Measurements from ENCODE around the gene PRR19.
"Not testable (repeated sequence)": the region's sequence is repeated elsewhere in the genome, so short reads cannot be mapped to it uniquely, and the experiment has no call there.

PRR19 gene

DNA sequence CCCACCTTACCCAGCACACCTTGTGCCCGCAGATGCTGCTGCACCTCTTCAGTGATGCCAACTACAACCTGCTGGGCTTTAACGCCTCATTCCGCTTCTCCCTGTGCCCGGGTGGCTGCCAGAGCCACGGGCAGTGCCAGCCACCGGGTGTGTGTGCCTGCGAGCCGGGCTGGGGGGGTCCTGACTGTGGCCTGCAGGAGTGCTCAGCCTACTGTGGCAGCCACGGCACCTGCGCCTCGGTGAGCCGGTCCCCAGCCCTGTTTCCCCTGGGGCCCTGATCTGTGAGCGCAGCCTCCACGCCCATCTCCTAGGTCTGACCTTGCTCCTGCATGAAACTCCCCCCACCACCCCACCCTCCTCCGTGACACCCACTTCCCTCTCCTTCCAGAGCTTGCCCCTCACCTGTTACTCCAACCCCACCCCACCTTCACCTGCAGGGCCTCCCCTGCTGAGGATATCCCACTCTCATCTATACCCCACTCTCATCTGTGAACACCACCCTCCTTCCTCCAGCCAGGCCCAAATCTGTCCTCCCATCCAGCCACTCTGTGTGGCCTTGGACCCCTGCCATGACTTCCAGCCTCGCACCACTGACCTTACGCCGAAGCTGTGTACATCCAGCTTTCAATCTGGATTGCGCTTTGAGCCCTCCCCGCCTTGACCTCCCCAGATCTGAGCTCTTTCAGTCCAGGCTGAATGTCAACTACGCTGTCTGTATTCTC lies 32.2 kb downstream of the PRR19 start:
- TF ChIP-seq, protein P1, sequence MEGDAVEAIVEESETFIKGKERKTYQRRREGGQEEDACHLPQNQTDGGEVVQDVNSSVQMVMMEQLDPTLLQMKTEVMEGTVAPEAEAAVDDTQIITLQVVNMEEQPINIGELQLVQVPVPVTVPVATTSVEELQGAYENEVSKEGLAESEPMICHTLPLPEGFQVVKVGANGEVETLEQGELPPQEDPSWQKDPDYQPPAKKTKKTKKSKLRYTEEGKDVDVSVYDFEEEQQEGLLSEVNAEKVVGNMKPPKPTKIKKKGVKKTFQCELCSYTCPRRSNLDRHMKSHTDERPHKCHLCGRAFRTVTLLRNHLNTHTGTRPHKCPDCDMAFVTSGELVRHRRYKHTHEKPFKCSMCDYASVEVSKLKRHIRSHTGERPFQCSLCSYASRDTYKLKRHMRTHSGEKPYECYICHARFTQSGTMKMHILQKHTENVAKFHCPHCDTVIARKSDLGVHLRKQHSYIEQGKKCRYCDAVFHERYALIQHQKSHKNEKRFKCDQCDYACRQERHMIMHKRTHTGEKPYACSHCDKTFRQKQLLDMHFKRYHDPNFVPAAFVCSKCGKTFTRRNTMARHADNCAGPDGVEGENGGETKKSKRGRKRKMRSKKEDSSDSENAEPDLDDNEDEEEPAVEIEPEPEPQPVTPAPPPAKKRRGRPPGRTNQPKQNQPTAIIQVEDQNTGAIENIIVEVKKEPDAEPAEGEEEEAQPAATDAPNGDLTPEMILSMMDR (conservative IDR thresholded peaks at IDR 0.05; ENCODE audit: low read depth), result no peak
- peak overlapping the region; percentile 14 for H3K27ac ChIP-seq
- ChIA-PET CTCF (no interaction called here), POLR2A (ENCODE audit: low non-redundant PET) (no interaction called here)
- DNase-seq (ENCODE audit: low spot score), result no peak

DNA sequence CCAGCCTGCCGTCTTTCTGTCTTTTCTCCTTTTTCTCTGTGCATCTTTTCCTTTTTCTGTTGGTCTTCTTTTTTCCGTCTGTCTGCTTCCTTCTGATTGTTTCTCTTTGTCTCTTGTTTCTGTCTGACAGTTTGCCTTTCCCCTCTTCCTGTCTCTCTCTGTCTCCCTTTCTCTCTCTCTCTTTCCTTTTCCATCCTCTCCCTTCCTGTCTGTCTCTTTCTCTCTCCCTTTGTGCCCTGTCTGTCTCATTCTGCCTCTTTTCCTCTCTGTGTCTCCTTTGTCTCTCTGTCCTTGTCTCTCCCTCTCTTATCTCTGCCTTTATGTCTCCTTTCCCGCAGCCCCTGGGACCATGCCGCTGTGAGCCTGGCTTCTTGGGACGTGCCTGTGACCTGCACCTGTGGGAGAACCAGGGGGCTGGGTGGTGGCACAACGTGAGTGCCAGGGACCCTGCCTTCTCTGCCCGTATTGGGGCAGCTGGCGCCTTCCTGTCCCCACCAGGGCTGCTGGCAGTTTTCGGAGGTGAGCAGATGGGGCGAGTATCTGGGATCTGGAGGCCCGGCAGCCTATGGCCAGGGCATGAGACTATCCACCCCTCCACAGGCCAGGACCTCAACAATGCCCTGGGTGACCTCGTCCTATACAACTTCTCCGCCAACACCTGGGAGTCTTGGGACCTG lies 32.9 kb downstream of the PRR19 start:
- peak overlapping the region; percentile 23; the same call in 1 of the 2 replicates for H3K27ac ChIP-seq
- POLR2A ChIA-PET (ENCODE audit: low non-redundant PET), result no interaction called here
- TF ChIP-seq, protein P1 (conservative IDR thresholded peaks at IDR 0.05; ENCODE audit: low read depth), result no peak
- CTCF ChIA-PET, result no interaction called here
- no peak for DNase-seq (ENCODE audit: low spot score)

GRCh38 chr19:42335374-42335936 lies 33.5 kb downstream of the PRR19 start:
- TF ChIP-seq, protein P1 (conservative IDR thresholded peaks at IDR 0.05; ENCODE audit: low read depth), result no peak
- POLR2A ChIA-PET (ENCODE audit: low non-redundant PET), result no interaction called here
- H3K27ac ChIP-seq, result peak overlapping the region; percentile 23; the same call in 1 of the 2 replicates
- no peak for DNase-seq (ENCODE audit: low spot score)
- CTCF ChIA-PET, result no interaction called here

DNA sequence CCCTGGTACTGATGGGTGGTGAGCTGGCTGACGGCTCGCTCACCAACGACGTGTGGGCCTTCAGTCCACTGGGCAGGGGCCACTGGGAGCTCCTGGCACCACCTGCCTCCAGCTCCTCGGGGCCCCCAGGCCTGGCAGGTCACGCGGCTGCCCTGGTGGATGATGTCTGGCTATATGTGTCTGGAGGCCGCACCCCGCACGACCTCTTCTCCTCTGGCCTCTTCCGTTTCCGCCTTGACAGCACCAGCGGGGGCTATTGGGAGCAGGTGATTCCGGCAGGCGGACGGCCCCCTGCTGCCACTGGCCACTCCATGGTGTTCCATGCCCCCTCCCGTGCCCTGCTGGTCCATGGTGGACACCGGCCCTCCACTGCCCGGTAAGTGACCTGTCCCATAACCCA lies 34.0 kb downstream of the PRR19 start:
- H3K27ac ChIP-seq, result no peak overlapping the region
- TF ChIP-seq, protein P1 (conservative IDR thresholded peaks at IDR 0.05; ENCODE audit: low read depth), result no peak
- POLR2A ChIA-PET (ENCODE audit: low non-redundant PET), result no interaction called here
- CTCF ChIA-PET, result no interaction called here
- DNase-seq (ENCODE audit: low spot score), result no peak

GRCh38 chr19:42339126-42339860 lies 37.4 kb downstream of the PRR19 start:
- POLR2A ChIA-PET (ENCODE audit: low non-redundant PET); CTCF ChIA-PET; H3K27ac ChIP-seq; DNase-seq (ENCODE audit: low spot score): not testable (repeated sequence)

- CTCF ChIA-PET; H3K27ac ChIP-seq; DNase-seq (ENCODE audit: low spot score); POLR2A ChIA-PET (ENCODE audit: low non-redundant PET): not testable (repeated sequence)
Measured at GRCh38 chr19:42339922-42340321, 38.0 kb downstream of the PRR19 start.

DNA sequence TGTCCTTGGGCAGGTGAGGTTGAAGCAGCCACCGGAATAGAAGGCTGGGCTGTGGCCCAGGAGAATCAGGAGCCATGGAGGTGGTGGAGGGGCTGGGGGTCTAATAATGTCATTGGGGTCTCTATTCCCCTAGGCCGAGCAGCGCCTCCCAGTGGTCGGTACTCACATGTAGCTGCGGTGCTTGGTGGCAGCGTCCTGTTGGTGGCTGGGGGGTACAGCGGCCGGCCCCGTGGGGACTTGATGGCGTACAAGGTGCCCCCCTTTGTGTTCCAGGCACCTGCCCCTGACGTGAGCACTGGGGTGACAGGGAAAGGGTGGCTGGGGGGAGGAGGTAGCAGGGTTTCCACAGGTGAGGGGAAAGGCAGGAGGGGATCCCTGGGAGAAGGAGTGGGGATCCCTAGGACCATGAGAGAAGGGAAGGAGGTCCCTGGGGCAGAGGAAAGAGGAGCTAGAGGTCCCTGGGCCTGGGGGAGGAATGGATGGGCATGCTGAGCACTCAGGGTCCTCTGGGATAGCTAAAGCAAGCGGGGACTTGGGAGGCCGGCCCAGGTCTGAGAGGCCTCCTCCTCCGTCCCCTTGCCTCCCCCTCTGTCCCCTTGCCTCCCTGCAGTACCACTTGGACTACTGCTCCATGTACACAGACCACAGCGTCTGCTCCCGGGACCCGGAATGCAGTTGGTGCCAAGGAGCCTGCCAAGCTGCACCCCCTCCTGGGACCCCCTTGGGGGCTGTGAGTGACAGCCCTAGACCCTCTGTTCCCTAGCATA lies 41.6 kb downstream of the PRR19 start:
- no peak for DNase-seq (ENCODE audit: low spot score)
- TF ChIP-seq, protein P1 (conservative IDR thresholded peaks at IDR 0.05; ENCODE audit: low read depth), result no peak
- ChIA-PET POLR2A (ENCODE audit: low non-redundant PET) (no interaction called here), CTCF (no interaction called here)
- no peak overlapping the region; the same call in 1 of the 2 replicates for H3K27ac ChIP-seq
